ENCODE measurements around the gene SP5.

The SP5 gene

GRCh38 chr2:170737821-170738220 lies 22.7 kb downstream of the SP5 start:
- H3K4me3 ChIP-seq (ENCODE audit: low read depth in 1 of 5, low read length in 5 of 5) = no peak overlapping the region
- H3K27ac ChIP-seq (ENCODE audit: low read depth, low read length) = no peak overlapping the region
- no peaks in the 10 kb centered on the region for H3K9me3 ChIP-seq (ENCODE audit: control insufficient read depth in 5 of 5, low read length in 5 of 5)
- H3K9ac ChIP-seq (ENCODE audit: low read length in 5 of 5) = no peak overlapping the region
- no peaks in the 10 kb centered on the region for H3K36me3 ChIP-seq (ENCODE audit: control insufficient read depth in 5 of 5, insufficient read depth in 5 of 5, low read length in 5 of 5)
- no peaks in the 10 kb centered on the region for H3K27me3 ChIP-seq (ENCODE audit: control insufficient read depth in 5 of 5, insufficient read depth in 4 of 5, low read length in 5 of 5)
- peaks cover 0 to 2% (median 0%) of the 10 kb centered on the region in 5 donors for H3K4me1 ChIP-seq (ENCODE audit: control insufficient read depth in 5 of 5, insufficient read depth in 5 of 5, low read length in 5 of 5)

- H3K27me3 ChIP-seq (ENCODE audit: control insufficient read depth in 5 of 5, insufficient read depth in 4 of 5, low read length in 5 of 5) = no peaks in the 10 kb centered on the region
- H3K4me1 ChIP-seq (ENCODE audit: control insufficient read depth in 5 of 5, insufficient read depth in 5 of 5, low read length in 5 of 5) = peaks cover 0 to 4% (median under 1%) of the 10 kb centered on the region in 5 donors
- no peak overlapping the region for H3K9ac ChIP-seq (ENCODE audit: low read length in 5 of 5)
- H3K27ac ChIP-seq (ENCODE audit: low read depth, low read length) = no peak overlapping the region
- H3K4me3 ChIP-seq (ENCODE audit: low read depth in 1 of 5, low read length in 5 of 5) = no peak overlapping the region
- H3K9me3 ChIP-seq (ENCODE audit: control insufficient read depth in 5 of 5, low read length in 5 of 5) = no peaks in the 10 kb centered on the region
- no peaks in the 10 kb centered on the region for H3K36me3 ChIP-seq (ENCODE audit: control insufficient read depth in 5 of 5, insufficient read depth in 5 of 5, low read length in 5 of 5)
These were observed 23.9 kb downstream of the SP5 start for GRCh38 chr2:170739048-170739447.

GRCh38 chr2:170739507-170740046 lies 24.4 kb downstream of the SP5 start:
- Histone ChIP-seq H3K27ac (ENCODE audit: low read depth, low read length) (no peak overlapping the region), H3K9ac (ENCODE audit: low read length in 5 of 5) (no peak overlapping the region)

GRCh38 chr2:170740660-170741059 lies 25.5 kb downstream of the SP5 start:
- Histone ChIP-seq H3K27ac (ENCODE audit: low read depth, low read length) (no peak overlapping the region), H3K36me3 (ENCODE audit: control insufficient read depth in 5 of 5, insufficient read depth in 5 of 5, low read length in 5 of 5) (no peaks in the 10 kb centered on the region), H3K9ac (ENCODE audit: low read length in 5 of 5) (no peak overlapping the region), H3K27me3 (ENCODE audit: control insufficient read depth in 5 of 5, insufficient read depth in 4 of 5, low read length in 5 of 5) (no peaks in the 10 kb centered on the region), H3K4me1 (ENCODE audit: control insufficient read depth in 5 of 5, insufficient read depth in 5 of 5, low read length in 5 of 5) (peaks cover 0 to 14% (median 8%) of the 10 kb centered on the region in 5 donors), H3K9me3 (ENCODE audit: control insufficient read depth in 5 of 5, low read length in 5 of 5) (no peaks in the 10 kb centered on the region), H3K4me3 (ENCODE audit: low read depth in 1 of 5, low read length in 5 of 5) (no peak overlapping the region)

More at GRCh38 chr2:170739507-170740046, 24.4 kb downstream of the SP5 start:
- Histone ChIP-seq H3K4me1 (ENCODE audit: control insufficient read depth in 5 of 5, insufficient read depth in 5 of 5, low read length in 5 of 5) (peaks cover 0 to 9% (median 6%) of the 10 kb centered on the region in 5 donors), H3K9me3 (ENCODE audit: control insufficient read depth in 5 of 5, low read length in 5 of 5) (no peaks in the 10 kb centered on the region), H3K4me3 (ENCODE audit: low read depth in 1 of 5, low read length in 5 of 5) (no peak overlapping the region), H3K27me3 (ENCODE audit: control insufficient read depth in 5 of 5, insufficient read depth in 4 of 5, low read length in 5 of 5) (no peaks in the 10 kb centered on the region), H3K36me3 (ENCODE audit: control insufficient read depth in 5 of 5, insufficient read depth in 5 of 5, low read length in 5 of 5) (no peaks in the 10 kb centered on the region)

- peaks cover 0 to 14% (median 8%) of the 10 kb centered on the region in 5 donors for H3K4me1 ChIP-seq (ENCODE audit: control insufficient read depth in 5 of 5, insufficient read depth in 5 of 5, low read length in 5 of 5)
- no peaks in the 10 kb centered on the region for H3K27me3 ChIP-seq (ENCODE audit: control insufficient read depth in 5 of 5, insufficient read depth in 4 of 5, low read length in 5 of 5)
- no peaks in the 10 kb centered on the region for H3K36me3 ChIP-seq (ENCODE audit: control insufficient read depth in 5 of 5, insufficient read depth in 5 of 5, low read length in 5 of 5)
- no peak overlapping the region for H3K27ac ChIP-seq (ENCODE audit: low read depth, low read length)
- H3K4me3 ChIP-seq (ENCODE audit: low read depth in 1 of 5, low read length in 5 of 5) = no peak overlapping the region
- no peaks in the 10 kb centered on the region for H3K9me3 ChIP-seq (ENCODE audit: control insufficient read depth in 5 of 5, low read length in 5 of 5)
- no peak overlapping the region for H3K9ac ChIP-seq (ENCODE audit: low read length in 5 of 5)
These were observed 26.9 kb downstream of the SP5 start for GRCh38 chr2:170742000-170742399.

- Histone ChIP-seq H3K36me3 (ENCODE audit: control insufficient read depth in 5 of 5, insufficient read depth in 5 of 5, low read length in 5 of 5) (no peaks in the 10 kb centered on the region), H3K4me1 (ENCODE audit: control insufficient read depth in 5 of 5, insufficient read depth in 5 of 5, low read length in 5 of 5) (peaks cover 0 to 14% (median 8%) of the 10 kb centered on the region in 5 donors), H3K27me3 (ENCODE audit: control insufficient read depth in 5 of 5, insufficient read depth in 4 of 5, low read length in 5 of 5) (no peaks in the 10 kb centered on the region), H3K27ac (ENCODE audit: low read depth, low read length) (no peak overlapping the region), H3K9ac (ENCODE audit: low read length in 5 of 5) (no peak overlapping the region), H3K9me3 (ENCODE audit: control insufficient read depth in 5 of 5, low read length in 5 of 5) (no peaks in the 10 kb centered on the region), H3K4me3 (ENCODE audit: low read depth in 1 of 5, low read length in 5 of 5) (no peak overlapping the region)
These were observed 27.9 kb downstream of the SP5 start for GRCh38 chr2:170742896-170743529.

GRCh38 chr2:170743530-170744239 lies 28.5 kb downstream of the SP5 start:
- Histone ChIP-seq H3K4me3 (ENCODE audit: low read depth in 1 of 5, low read length in 5 of 5) (peak overlapping the region in 4 of 5 donors; percentile 20 to 64 (median 38)), H3K4me1 (ENCODE audit: control insufficient read depth in 5 of 5, insufficient read depth in 5 of 5, low read length in 5 of 5) (peaks cover 0 to 14% (median 8%) of the 10 kb centered on the region in 5 donors), H3K9me3 (ENCODE audit: control insufficient read depth in 5 of 5, low read length in 5 of 5) (no peaks in the 10 kb centered on the region)

GRCh38 chr2:170744248-170745002 lies 29.3 kb downstream of the SP5 start:
- Histone ChIP-seq H3K9ac (ENCODE audit: low read length in 5 of 5) (no peak overlapping the region), H3K27me3 (ENCODE audit: control insufficient read depth in 5 of 5, insufficient read depth in 4 of 5, low read length in 5 of 5) (no peaks in the 10 kb centered on the region)

More at GRCh38 chr2:170743530-170744239, 28.5 kb downstream of the SP5 start:
- Histone ChIP-seq H3K27ac (ENCODE audit: low read depth, low read length) (no peak overlapping the region), H3K36me3 (ENCODE audit: control insufficient read depth in 5 of 5, insufficient read depth in 5 of 5, low read length in 5 of 5) (no peaks in the 10 kb centered on the region), H3K9ac (ENCODE audit: low read length in 5 of 5) (no peak overlapping the region), H3K27me3 (ENCODE audit: control insufficient read depth in 5 of 5, insufficient read depth in 4 of 5, low read length in 5 of 5) (no peaks in the 10 kb centered on the region)

GRCh38 chr2:170745305-170745704 lies 30.2 kb downstream of the SP5 start:
- Histone ChIP-seq H3K36me3 (ENCODE audit: control insufficient read depth in 5 of 5, insufficient read depth in 5 of 5, low read length in 5 of 5) (no peaks in the 10 kb centered on the region), H3K27ac (ENCODE audit: low read depth, low read length) (no peak overlapping the region), H3K4me1 (ENCODE audit: control insufficient read depth in 5 of 5, insufficient read depth in 5 of 5, low read length in 5 of 5) (peaks cover 0 to 11% (median 8%) of the 10 kb centered on the region in 5 donors), H3K27me3 (ENCODE audit: control insufficient read depth in 5 of 5, insufficient read depth in 4 of 5, low read length in 5 of 5) (no peaks in the 10 kb centered on the region), H3K9me3 (ENCODE audit: control insufficient read depth in 5 of 5, low read length in 5 of 5) (no peaks in the 10 kb centered on the region), H3K9ac (ENCODE audit: low read length in 5 of 5) (no peak overlapping the region), H3K4me3 (ENCODE audit: low read depth in 1 of 5, low read length in 5 of 5) (no peak overlapping the region)

More at GRCh38 chr2:170744248-170745002, 29.3 kb downstream of the SP5 start:
- H3K4me1 ChIP-seq (ENCODE audit: control insufficient read depth in 5 of 5, insufficient read depth in 5 of 5, low read length in 5 of 5) = peaks cover 0 to 11% (median 8%) of the 10 kb centered on the region in 5 donors
- H3K36me3 ChIP-seq (ENCODE audit: control insufficient read depth in 5 of 5, insufficient read depth in 5 of 5, low read length in 5 of 5) = no peaks in the 10 kb centered on the region
- no peaks in the 10 kb centered on the region for H3K9me3 ChIP-seq (ENCODE audit: control insufficient read depth in 5 of 5, low read length in 5 of 5)
- H3K27ac ChIP-seq (ENCODE audit: low read depth, low read length) = no peak overlapping the region
- peak overlapping the region in 4 of 5 donors; percentile 20 to 64 (median 38) for H3K4me3 ChIP-seq (ENCODE audit: low read depth in 1 of 5, low read length in 5 of 5)

Measured in subcutaneous abdominal adipose tissue (tissue), 5 donors.